Hematopoietic multipotent progenitor cell treated with erythropoietin and hydrocortisone succinate and interleukin-3 and kit ligand, for 17 days (in vitro differentiated cells): ENCODE measurements around the gene VMP1.
"Not testable (repeated sequence)": the region's sequence is repeated elsewhere in the genome, so short reads cannot be mapped to it uniquely, and the experiment has no call there.

Source experiments
- DNase-seq: peaks from one replicate; pipeline ENCODE4 v3.0.0-alpha.2; 2015; ENCODE audit warnings: low spot score

VMP1 gene

GRCh38 chr17:59841091-59841881 lies 133.8 kb downstream of the VMP1 start:
- peak; percentile 35 for DNase-seq

- DNase-seq = not testable (repeated sequence)
Measured at GRCh38 chr17:59841882-59842263, 134.4 kb downstream of the VMP1 start.

- DNase-seq = no peak
Measured at GRCh38 chr17:59842901-59843652, 135.6 kb downstream of the VMP1 start.

- no peak for DNase-seq
Measured at GRCh38 chr17:59844884-59845594, 137.6 kb downstream of the VMP1 start.

- DNase-seq = no peak
Measured at GRCh38 chr17:59845595-59846393, 138.3 kb downstream of the VMP1 start.

- DNase-seq = no peak
Measured at GRCh38 chr17:59846394-59847165, 139.1 kb downstream of the VMP1 start.

- no peak for DNase-seq
Measured at GRCh38 chr17:59848385-59848668, 140.9 kb downstream of the VMP1 start.

- no peak for DNase-seq
Measured at GRCh38 chr17:59848778-59849177, 141.3 kb downstream of the VMP1 start.

GRCh38 chr17:59850311-59850710 lies 142.9 kb downstream of the VMP1 start:
- DNase-seq = not testable (repeated sequence)

- no peak for DNase-seq
Measured at GRCh38 chr17:59851439-59852375, 144.3 kb downstream of the VMP1 start.

- DNase-seq = not testable (repeated sequence)
Measured at GRCh38 chr17:59852847-59853167, 145.4 kb downstream of the VMP1 start.

- DNase-seq = no peak
Measured at GRCh38 chr17:59853168-59853918, 145.9 kb downstream of the VMP1 start.

- DNase-seq = not testable (repeated sequence)
Measured at GRCh38 chr17:59853919-59854729, 146.7 kb downstream of the VMP1 start.

- no peak for DNase-seq
Measured at GRCh38 chr17:59856859-59857794, 149.7 kb downstream of the VMP1 start.

- DNase-seq = no peak
Measured at GRCh38 chr17:59858167-59858816, 150.8 kb downstream of the VMP1 start.

- DNase-seq = no peak
Measured at GRCh38 chr17:59858932-59859331, 151.5 kb downstream of the VMP1 start.

GRCh38 chr17:59859444-59860025 lies 152.1 kb downstream of the VMP1 start:
- DNase-seq = peak; percentile 25
